ENCODE measurements around the gene MR1. TPM values are rescaled to one million over a fixed set of nuclear protein-coding genes. Genes with fewer than 3 reads are reported as not detected.

Gene MR1
- total and polyA plus RNA-seq, 2 of the 13 experiments (the other 11 are each of a cell fraction or from before 2014, with no cell fraction given): 7.7 to 10.4 TPM

- peak; percentile 25; the same call in 1 of the 2 replicates for TF ChIP-seq SAP130 (CRISPR knock-in tag; IDR thresholded peaks at IDR 0.05; ENCODE audit: low read depth)
- no peak for TF ChIP-seq RFX3 (CRISPR knock-in tag; IDR thresholded peaks at IDR 0.05)
Measured at GRCh38 chr1:181108304-181108867, 74.6 kb downstream of the MR1 start (continued).

- no peak overlapping the region for H3K4me3 ChIP-seq (replicated peaks in 1 of 3; ENCODE audit: insufficient read depth in 1 of 3, low read depth in 2 of 3, low read length in 3 of 3)
- H2AFZ ChIP-seq (ENCODE audit: low read length): no peak overlapping the region
- ChIA-PET CTCF (ENCODE audit: low intra/inter-chr PET ratio, low total read pairs) (no interaction called here), POLR2A (interaction anchor here (1.1 to 1.4 kb wide), 2 partner anchors 17 to 20 kb away, joined by 3 to 6 read pairs; no protein-coding TSS in a partner anchor)
- no peak for ATAC-seq
- peaks cover 89% of the 10 kb centered on the region for H3K4me1 ChIP-seq (ENCODE audit: insufficient read depth, low read length)
- no peak for FAIRE-seq
- no TSS peak for BruUV-seq (replicated peaks)
- no peak overlapping the region for H3K27ac ChIP-seq (ENCODE audit: extremely low read length, insufficient read depth, low read length)
- no peaks in the 10 kb centered on the region for H3K36me3 ChIP-seq (replicated peaks in 1 of 2; ENCODE audit: control insufficient read depth in 1 of 2, insufficient read depth in 2 of 2, low read length in 2 of 2)
- intact Hi-C loops (cut with micrococcal nuclease; ENCODE audit: unreplicated experiment) (no loop called here), in situ Hi-C loops (cut with HindIII; ENCODE audit: extremely low pct_ligation_motif_present, low pct_unique_long_range_greater_than_20kb) (no loop called here)
- TF ChIP-seq RFX5 (IDR thresholded peaks at IDR 0.05; ENCODE audit: low read depth, low read length): no peak
- TF ChIP-seq POGZ (CRISPR knock-in tag; IDR thresholded peaks at IDR 0.05): no peak
- no peak for TF ChIP-seq ZNF781 (CRISPR knock-in tag; IDR thresholded peaks at IDR 0.05; ENCODE audit: borderline replicate concordance, not compliant biosample characterization)
- no peak for TF ChIP-seq EZH2 (conservative IDR thresholded peaks at IDR 0.05; ENCODE audit: low read depth, low read length)
- TF ChIP-seq ZNF350 (CRISPR knock-in tag; IDR thresholded peaks at IDR 0.05; ENCODE audit: borderline replicate concordance, low read depth): no peak
- H3K27me3 ChIP-seq (ENCODE audit: control insufficient read depth in 1 of 2, insufficient read depth in 2 of 2, low read length in 2 of 2): peaks cover 0 to 7% of the 10 kb centered on the region in 2 experiments; a peak in 1 of 5 replicates
- no peak overlapping the region for H3K9ac ChIP-seq (ENCODE audit: insufficient read depth, low read depth, low read length)
- H3K9me3 ChIP-seq (ENCODE audit: low read length): no peaks in the 10 kb centered on the region
- 75% methylated on average over 2 of the region's 2 CpGs for WGBS (ENCODE audit: low lambda C conversion rate)
- H4K20me1 ChIP-seq (ENCODE audit: insufficient read depth, low read length): no peaks in the 10 kb centered on the region
- DNase-seq (ENCODE audit: low spot score): no peak
- no peak overlapping the region for H3K4me2 ChIP-seq (ENCODE audit: low read depth, low read length)
- H3K79me2 ChIP-seq (ENCODE audit: insufficient read depth, low read length): no peaks in the 10 kb centered on the region
Measured at GRCh38 chr1:181110013-181110412, 76.2 kb downstream of the MR1 start.

Other genes starting within 250 kb of the MR1 start
- gene KIAA1614, start 121.1 kb upstream of the MR1 start, total RNA-seq (2016; rRNA removed; fragmentation: Illumina TruSeq; extraction: Trizol): 0.32 and 0.77 TPM in 2 replicates
- gene KIAA1614, start 121.1 kb upstream of the MR1 start, polyA plus RNA-seq (2011; rRNA removed): 0.12 and 0.15 TPM in 2 replicates
- gene STX6, start 11.1 kb upstream of the MR1 start, total RNA-seq (2016; rRNA removed; fragmentation: Illumina TruSeq; extraction: Trizol): 15.0 and 18.3 TPM in 2 replicates
- gene STX6, start 11.1 kb upstream of the MR1 start, polyA plus RNA-seq (2011; rRNA removed): 10.3 and 10.8 TPM in 2 replicates
- gene IER5, start 54.7 kb downstream of the MR1 start, total RNA-seq (2016; rRNA removed; fragmentation: Illumina TruSeq; extraction: Trizol): 3.0 and 3.5 TPM in 2 replicates
- gene IER5, start 54.7 kb downstream of the MR1 start, polyA plus RNA-seq (2011; rRNA removed): 2.5 and 3.1 TPM in 2 replicates